Astrocyte (in vitro differentiated cells and primary cell): Measurements from ENCODE around the gene ACTRT2.

Experiments used
- EZH2 ChIP-seq: IDR thresholded peaks from 2 replicates; pipeline ENCODE4 v1.6.1; 2012; ENCODE audit warnings: mild to moderate bottlenecking, low read length, inconsistent platforms; ENCODE audit not compliant: insufficient read depth
- TF ChIP-seq, protein P1 (sequence below): IDR thresholded peaks from 2 replicates; pipeline ENCODE4 v1.5.1; 2011; ENCODE audit warnings: low read depth, mild to moderate bottlenecking, inconsistent platforms, low read length, moderate library complexity; ENCODE audit not compliant: insufficient read depth

DNA sequence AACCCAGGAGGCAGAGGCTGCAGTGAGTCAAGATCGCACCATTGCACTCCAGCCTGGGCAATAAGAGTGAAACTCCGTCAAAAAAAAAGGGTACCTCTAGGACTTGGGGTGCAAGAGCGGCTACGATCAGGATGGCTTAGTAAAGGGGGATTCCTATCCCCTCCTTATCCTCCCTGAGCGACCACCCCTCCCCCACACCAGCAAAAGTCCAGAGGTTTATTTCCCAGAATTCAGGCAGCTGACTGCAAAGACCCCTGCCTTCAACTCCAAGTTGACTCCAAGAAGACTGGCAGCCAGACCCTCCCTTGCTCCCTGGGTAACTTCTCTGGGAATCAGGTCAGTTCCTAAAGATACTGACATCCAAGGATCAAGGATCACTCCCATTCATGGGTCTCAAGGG is 35.4 kb downstream of the ACTRT2 start:
- TF ChIP-seq, protein P1, sequence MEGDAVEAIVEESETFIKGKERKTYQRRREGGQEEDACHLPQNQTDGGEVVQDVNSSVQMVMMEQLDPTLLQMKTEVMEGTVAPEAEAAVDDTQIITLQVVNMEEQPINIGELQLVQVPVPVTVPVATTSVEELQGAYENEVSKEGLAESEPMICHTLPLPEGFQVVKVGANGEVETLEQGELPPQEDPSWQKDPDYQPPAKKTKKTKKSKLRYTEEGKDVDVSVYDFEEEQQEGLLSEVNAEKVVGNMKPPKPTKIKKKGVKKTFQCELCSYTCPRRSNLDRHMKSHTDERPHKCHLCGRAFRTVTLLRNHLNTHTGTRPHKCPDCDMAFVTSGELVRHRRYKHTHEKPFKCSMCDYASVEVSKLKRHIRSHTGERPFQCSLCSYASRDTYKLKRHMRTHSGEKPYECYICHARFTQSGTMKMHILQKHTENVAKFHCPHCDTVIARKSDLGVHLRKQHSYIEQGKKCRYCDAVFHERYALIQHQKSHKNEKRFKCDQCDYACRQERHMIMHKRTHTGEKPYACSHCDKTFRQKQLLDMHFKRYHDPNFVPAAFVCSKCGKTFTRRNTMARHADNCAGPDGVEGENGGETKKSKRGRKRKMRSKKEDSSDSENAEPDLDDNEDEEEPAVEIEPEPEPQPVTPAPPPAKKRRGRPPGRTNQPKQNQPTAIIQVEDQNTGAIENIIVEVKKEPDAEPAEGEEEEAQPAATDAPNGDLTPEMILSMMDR = no peak
- no peak for TF ChIP-seq EZH2
